Breast epithelium (tissue), 3 donors: ENCODE data around the gene BRD2.

Experiments used
- POLR2A ChIP-seq: fragments of 450-650 bp; IDR thresholded peaks from one replicate; pipeline ENCODE4 v1.6.1; 2016; ENCODE audit warnings: antibody characterized with exemption, mild to moderate bottlenecking, moderate library complexity
- POLR2AphosphoS5 ChIP-seq, 3 donors: sonication (generic); formaldehyde crosslinking; IDR thresholded peaks; one replicate each; pipeline ENCODE4 v1.6.1; 2017; ENCODE audit warnings: antibody characterized with exemption in 3 of 3
- TF ChIP-seq, protein P1 (sequence below), 3 donors: fragments of 450-650 bp; IDR thresholded peaks; one replicate each; pipeline ENCODE4 v1.5.1; 2016 to 2017; ENCODE audit warnings: antibody characterized with exemption in 3 of 3, mild to moderate bottlenecking in 3 of 3, moderate library complexity in 3 of 3

DNA sequence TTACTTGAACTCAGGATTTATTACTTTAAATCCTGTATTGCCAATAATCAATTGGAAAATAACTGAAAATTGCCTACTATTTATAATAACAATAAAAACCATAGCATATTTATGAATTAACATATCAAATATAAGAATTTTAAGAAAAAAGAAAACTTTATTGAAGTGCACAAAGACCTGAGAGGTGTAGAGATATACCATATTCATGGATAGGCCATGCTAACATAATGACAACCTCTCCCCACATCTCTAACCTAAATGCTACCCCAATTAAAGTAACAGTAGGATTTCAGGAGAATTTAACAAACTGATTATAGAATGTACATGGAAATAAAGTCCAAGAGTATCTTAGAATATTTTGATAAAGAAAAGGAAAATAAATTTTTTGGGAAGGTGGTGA is 22.4 kb upstream of the BRD2 start:
- TF ChIP-seq, protein P1, sequence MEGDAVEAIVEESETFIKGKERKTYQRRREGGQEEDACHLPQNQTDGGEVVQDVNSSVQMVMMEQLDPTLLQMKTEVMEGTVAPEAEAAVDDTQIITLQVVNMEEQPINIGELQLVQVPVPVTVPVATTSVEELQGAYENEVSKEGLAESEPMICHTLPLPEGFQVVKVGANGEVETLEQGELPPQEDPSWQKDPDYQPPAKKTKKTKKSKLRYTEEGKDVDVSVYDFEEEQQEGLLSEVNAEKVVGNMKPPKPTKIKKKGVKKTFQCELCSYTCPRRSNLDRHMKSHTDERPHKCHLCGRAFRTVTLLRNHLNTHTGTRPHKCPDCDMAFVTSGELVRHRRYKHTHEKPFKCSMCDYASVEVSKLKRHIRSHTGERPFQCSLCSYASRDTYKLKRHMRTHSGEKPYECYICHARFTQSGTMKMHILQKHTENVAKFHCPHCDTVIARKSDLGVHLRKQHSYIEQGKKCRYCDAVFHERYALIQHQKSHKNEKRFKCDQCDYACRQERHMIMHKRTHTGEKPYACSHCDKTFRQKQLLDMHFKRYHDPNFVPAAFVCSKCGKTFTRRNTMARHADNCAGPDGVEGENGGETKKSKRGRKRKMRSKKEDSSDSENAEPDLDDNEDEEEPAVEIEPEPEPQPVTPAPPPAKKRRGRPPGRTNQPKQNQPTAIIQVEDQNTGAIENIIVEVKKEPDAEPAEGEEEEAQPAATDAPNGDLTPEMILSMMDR (IDR thresholded peaks at IDR 0.05), result no peak
- no peak for TF ChIP-seq POLR2AphosphoS5 (IDR thresholded peaks at IDR 0.05)
- no peak for TF ChIP-seq POLR2A
